Memory B cell (primary cell): ENCODE results near the gene CCDC85A.

Experiments
- ATAC-seq: fragments of 150-1000 bp; cut with Tn5 transposase; 2 replicates; pipeline ENCODE4 v1.10.0; 2021; ENCODE audit warnings: low read depth, mild to moderate bottlenecking, moderate library complexity
- DNase-seq, 2 donors: peaks; one replicate each; pipeline ENCODE4 v3.0.0; 2022; ENCODE audit warnings: low spot score in 2 of 2
- H3K27ac Mint-ChIP-seq: one replicate; pipeline ENCODE4 v1.8.0; 2022; ENCODE audit warnings: mild to moderate bottlenecking, moderate library complexity, mixed read lengths
- H3K27me3 Mint-ChIP-seq: one replicate; pipeline ENCODE4 v1.8.0; 2022; ENCODE audit warnings: mixed read lengths
- H3K36me3 Mint-ChIP-seq: one replicate; pipeline ENCODE4 v1.8.0; 2022; ENCODE audit warnings: mild to moderate bottlenecking, mixed read lengths
- H3K4me1 Mint-ChIP-seq: one replicate; pipeline ENCODE4 v1.8.0; 2022; ENCODE audit warnings: mixed read lengths
- H3K4me3 Mint-ChIP-seq: one replicate; pipeline ENCODE4 v1.8.0; 2022; ENCODE audit warnings: mild to moderate bottlenecking, moderate library complexity, mixed read lengths
- H3K9me3 Mint-ChIP-seq: one replicate; pipeline ENCODE4 v1.8.0; 2022; ENCODE audit warnings: mixed read lengths

CCDC85A gene

GRCh38 chr2:56206250-56206649, 22.5 kb downstream of the CCDC85A start:
- ATAC-seq, result no peak
- Mint-ChIP-seq H3K9me3 (peaks cover 2% of the 10 kb centered on the region), H3K27me3 (no peaks in the 10 kb centered on the region), H3K36me3 (no peaks in the 10 kb centered on the region), H3K4me3 (no peak overlapping the region), H3K4me1 (no peaks in the 10 kb centered on the region), H3K27ac (no peak overlapping the region)
- no peak for DNase-seq

DNA sequence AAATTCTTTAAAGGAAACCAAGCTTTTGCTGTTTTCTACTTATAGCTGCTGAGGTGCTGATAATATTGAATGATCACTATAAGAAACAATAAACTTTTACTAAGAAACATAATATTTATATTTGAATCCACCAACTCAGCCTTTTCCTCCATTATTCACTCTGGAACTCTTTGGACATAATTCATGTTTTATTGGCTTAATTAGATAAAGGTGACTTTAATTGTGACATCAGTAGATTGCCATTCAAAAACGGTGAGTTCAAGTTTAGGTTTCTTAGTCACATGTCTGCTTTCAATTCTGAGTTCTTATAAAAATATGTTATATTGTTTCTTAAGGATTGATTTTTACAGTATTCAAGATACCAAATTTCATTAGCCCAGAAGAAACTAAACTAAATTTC, 24.0 kb downstream of the CCDC85A start:
- no peaks in the 10 kb centered on the region for H3K36me3 Mint-ChIP-seq
- no peak for ATAC-seq
- no peak overlapping the region for H3K4me3 Mint-ChIP-seq
- H3K4me1 Mint-ChIP-seq, result no peaks in the 10 kb centered on the region
- H3K27me3 Mint-ChIP-seq, result no peaks in the 10 kb centered on the region
- peaks cover 2% of the 10 kb centered on the region for H3K9me3 Mint-ChIP-seq
- DNase-seq, result no peak
- H3K27ac Mint-ChIP-seq, result no peak overlapping the region

DNA sequence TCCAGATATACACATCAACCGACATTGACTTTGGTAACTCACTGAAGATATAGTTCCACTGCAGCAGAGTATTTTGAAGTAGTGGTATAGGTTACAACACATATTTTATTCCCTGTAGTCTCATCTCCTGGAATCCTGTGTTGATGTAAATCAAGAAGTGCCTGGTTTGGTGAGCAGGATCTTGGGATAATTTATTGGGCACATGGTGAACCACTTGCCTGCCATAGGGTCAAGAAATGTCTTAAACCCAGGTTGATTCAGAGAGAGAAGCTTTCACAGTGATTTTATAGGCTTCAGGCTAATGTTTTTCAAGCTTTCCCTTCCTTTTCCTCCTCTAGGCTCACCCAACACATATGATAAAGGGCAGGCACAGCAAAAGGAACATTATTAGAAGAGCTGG, 24.6 kb downstream of the CCDC85A start:
- no peak for DNase-seq
- Mint-ChIP-seq H3K9me3 (peaks cover 2% of the 10 kb centered on the region), H3K36me3 (no peaks in the 10 kb centered on the region), H3K27ac (no peak overlapping the region), H3K4me1 (no peaks in the 10 kb centered on the region), H3K4me3 (no peak overlapping the region), H3K27me3 (no peaks in the 10 kb centered on the region)
- ATAC-seq, result no peak

GRCh38 chr2:56209701-56210100, 25.9 kb downstream of the CCDC85A start:
- Mint-ChIP-seq H3K4me1 (no peaks in the 10 kb centered on the region), H3K36me3 (no peaks in the 10 kb centered on the region), H3K4me3 (no peak overlapping the region), H3K27ac (no peak overlapping the region), H3K27me3 (no peaks in the 10 kb centered on the region), H3K9me3 (peaks cover 2% of the 10 kb centered on the region)
- DNase-seq (no peak), ATAC-seq (no peak)

DNA sequence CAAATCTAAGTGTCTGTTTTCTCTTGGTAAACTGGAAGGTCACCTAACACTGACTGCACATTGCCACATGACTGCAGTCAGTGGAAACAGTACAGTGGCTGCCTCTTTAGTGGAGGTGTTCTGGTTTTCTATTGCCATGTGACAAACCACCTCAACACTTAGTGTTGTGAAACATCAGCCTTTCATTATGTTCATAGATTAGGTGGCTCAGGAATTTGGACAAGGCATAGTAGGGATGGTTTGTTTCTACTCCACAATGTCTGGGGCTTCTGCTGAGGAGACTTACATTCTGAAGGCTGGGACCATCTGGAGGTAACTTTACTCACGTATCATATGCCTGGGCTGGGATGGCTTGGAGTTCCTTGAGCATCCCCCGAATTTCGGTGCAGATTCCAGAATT, 26.5 kb downstream of the CCDC85A start:
- Mint-ChIP-seq H3K4me3 (no peak overlapping the region), H3K9me3 (peaks cover 2% of the 10 kb centered on the region)

DNA sequence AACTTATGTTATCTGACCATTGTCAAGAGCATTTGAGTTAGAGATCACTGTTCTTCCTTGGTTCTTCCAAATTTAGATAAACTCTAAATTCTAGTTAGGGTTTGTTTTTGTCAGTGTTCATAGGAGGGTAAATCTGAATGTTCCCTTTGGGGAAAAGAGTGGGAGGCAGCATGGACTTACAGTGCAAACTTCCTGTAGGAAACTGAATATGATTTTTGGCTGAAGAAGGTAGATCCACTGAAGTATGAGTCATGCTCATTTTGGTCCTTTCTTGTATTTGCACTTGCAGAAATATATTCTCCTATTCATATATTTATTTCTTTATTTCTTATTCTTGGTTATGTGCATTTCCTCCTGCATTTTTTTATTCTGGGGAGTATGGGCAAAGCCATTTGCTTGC, 27.3 kb downstream of the CCDC85A start:
- ATAC-seq (no peak), DNase-seq (no peak)
- Mint-ChIP-seq H3K27ac (no peak overlapping the region), H3K4me1 (no peaks in the 10 kb centered on the region), H3K9me3 (no peaks in the 10 kb centered on the region), H3K4me3 (no peak overlapping the region), H3K36me3 (no peaks in the 10 kb centered on the region), H3K27me3 (no peaks in the 10 kb centered on the region)

More for the DNA sequence above, 26.5 kb downstream of the CCDC85A start:
- H3K27me3 Mint-ChIP-seq, result no peaks in the 10 kb centered on the region
- H3K4me1 Mint-ChIP-seq, result no peaks in the 10 kb centered on the region
- DNase-seq, result no peak
- no peak overlapping the region for H3K27ac Mint-ChIP-seq
- ATAC-seq, result no peak
- no peaks in the 10 kb centered on the region for H3K36me3 Mint-ChIP-seq

- Mint-ChIP-seq H3K9me3 (peaks cover 2% of the 10 kb centered on the region), H3K27me3 (peaks cover 1% of the 10 kb centered on the region), H3K36me3 (no peaks in the 10 kb centered on the region), H3K27ac (no peak overlapping the region), H3K4me1 (no peaks in the 10 kb centered on the region), H3K4me3 (no peak overlapping the region)
- no peak for ATAC-seq
- DNase-seq, result no peak
Observed at GRCh38 chr2:56215911-56216310, 32.1 kb downstream of the CCDC85A start.

GRCh38 chr2:56217106-56217505, 33.3 kb downstream of the CCDC85A start:
- Mint-ChIP-seq H3K27ac (no peak overlapping the region), H3K27me3 (peaks cover 1% of the 10 kb centered on the region), H3K4me1 (no peaks in the 10 kb centered on the region), H3K36me3 (no peaks in the 10 kb centered on the region), H3K9me3 (peaks cover 2% of the 10 kb centered on the region), H3K4me3 (no peak overlapping the region)
- no peak for DNase-seq
- ATAC-seq, result no peak

DNA sequence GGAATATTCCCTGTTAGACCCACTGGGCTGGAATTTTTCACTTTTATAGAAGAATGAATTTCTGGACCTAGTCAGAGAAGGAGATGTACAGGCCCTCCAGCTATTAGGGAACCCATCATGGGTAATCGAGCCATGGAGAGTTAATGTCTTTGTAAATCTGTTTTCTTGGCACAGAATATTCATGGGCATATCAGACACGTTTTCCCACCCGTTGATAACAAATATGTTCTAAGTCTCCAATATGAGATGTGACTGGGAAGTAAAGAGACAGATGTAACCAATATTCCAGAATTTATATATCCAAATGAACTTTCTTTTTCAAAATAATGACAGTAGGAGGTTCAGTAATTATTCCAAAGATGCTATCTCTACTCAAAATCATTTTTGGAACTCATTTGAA, 38.7 kb downstream of the CCDC85A start:
- Mint-ChIP-seq H3K27me3 (peaks cover 1% of the 10 kb centered on the region), H3K4me1 (no peaks in the 10 kb centered on the region), H3K27ac (no peak overlapping the region), H3K9me3 (peaks cover 2% of the 10 kb centered on the region), H3K4me3 (no peak overlapping the region), H3K36me3 (no peaks in the 10 kb centered on the region)
- no peak for DNase-seq
- no peak for ATAC-seq

- H3K27me3 Mint-ChIP-seq, result peaks cover 1% of the 10 kb centered on the region
- DNase-seq (no peak), ATAC-seq (no peak)
- no peak overlapping the region for H3K27ac Mint-ChIP-seq
- no peaks in the 10 kb centered on the region for H3K36me3 Mint-ChIP-seq
- H3K9me3 Mint-ChIP-seq, result peaks cover 2% of the 10 kb centered on the region
- no peak overlapping the region for H3K4me3 Mint-ChIP-seq
- H3K4me1 Mint-ChIP-seq, result no peaks in the 10 kb centered on the region
Observed at GRCh38 chr2:56224316-56224715, 40.5 kb downstream of the CCDC85A start.

DNA sequence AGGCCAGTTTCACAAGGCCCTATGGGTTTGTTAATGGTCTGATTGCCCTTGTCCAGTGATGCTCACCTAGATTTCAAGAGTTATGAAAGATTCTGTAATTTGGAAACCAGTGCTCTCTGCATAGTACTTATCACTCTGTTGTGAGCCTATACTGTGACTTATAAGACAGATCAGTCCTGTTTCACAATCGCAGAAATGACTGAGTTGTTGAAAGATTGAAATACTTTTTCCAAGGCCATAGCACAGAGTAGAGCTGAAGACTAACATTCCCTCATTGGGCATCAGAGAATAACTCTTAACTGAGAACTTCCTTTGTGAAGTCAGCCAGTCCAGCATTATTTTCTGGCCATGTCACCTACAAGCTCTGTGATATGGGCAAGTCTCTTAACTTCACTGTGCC, 44.0 kb downstream of the CCDC85A start:
- DNase-seq (no peak), ATAC-seq (no peak)
- H3K9me3 Mint-ChIP-seq, result peaks cover 2% of the 10 kb centered on the region
- no peaks in the 10 kb centered on the region for H3K36me3 Mint-ChIP-seq
- H3K4me3 Mint-ChIP-seq, result no peak overlapping the region
- no peak overlapping the region for H3K27ac Mint-ChIP-seq
- no peaks in the 10 kb centered on the region for H3K4me1 Mint-ChIP-seq
- no peaks in the 10 kb centered on the region for H3K27me3 Mint-ChIP-seq

GRCh38 chr2:56229397-56230060, 45.7 kb downstream of the CCDC85A start:
- Mint-ChIP-seq H3K36me3 (no peaks in the 10 kb centered on the region), H3K4me1 (no peaks in the 10 kb centered on the region), H3K27ac (no peak overlapping the region), H3K27me3 (no peaks in the 10 kb centered on the region), H3K9me3 (no peaks in the 10 kb centered on the region), H3K4me3 (no peak overlapping the region)
- DNase-seq (no peak), ATAC-seq (no peak)

DNA sequence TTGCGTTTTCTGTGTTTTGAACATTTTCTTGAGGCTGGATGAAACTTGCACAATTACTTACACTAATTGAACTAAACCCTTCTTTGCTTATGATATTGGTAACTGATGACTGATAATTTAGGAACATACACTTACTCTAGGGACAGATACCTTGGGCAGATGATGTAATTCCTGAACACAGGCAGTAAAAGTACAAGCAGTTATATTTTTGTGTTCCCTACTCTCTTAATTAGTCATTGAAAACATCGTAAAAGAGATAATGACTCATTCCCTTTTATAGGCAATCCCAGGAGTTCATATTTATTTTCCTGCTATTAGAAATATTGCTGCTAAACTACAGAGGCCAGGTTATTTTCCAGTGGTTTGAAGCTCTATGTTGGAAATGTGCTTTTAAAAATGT, 46.4 kb downstream of the CCDC85A start:
- ATAC-seq (no peak), DNase-seq (no peak)
- no peaks in the 10 kb centered on the region for H3K9me3 Mint-ChIP-seq
- no peaks in the 10 kb centered on the region for H3K27me3 Mint-ChIP-seq
- H3K4me3 Mint-ChIP-seq, result no peak overlapping the region
- no peaks in the 10 kb centered on the region for H3K36me3 Mint-ChIP-seq
- no peaks in the 10 kb centered on the region for H3K4me1 Mint-ChIP-seq
- H3K27ac Mint-ChIP-seq, result no peak overlapping the region

DNA sequence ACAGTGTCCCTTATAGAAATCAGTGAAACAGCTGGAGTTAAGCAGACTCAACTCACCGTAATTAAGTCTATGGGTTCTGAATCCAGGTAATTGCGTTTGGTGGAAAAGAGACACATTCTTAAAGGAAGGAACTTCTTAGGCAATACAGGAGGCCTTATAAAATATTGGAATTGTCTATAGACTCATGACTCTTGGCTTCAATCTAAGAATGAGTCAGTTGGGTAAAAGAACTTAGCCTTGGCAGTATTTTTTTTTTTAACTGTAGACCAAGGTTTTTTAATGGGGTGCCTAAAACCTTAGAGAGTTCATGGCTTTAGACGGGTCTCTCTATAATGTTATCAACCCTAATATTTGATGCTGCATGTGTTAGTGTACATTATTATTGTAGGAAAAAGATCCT, 47.6 kb downstream of the CCDC85A start:
- no peak for DNase-seq
- no peak for ATAC-seq
- no peaks in the 10 kb centered on the region for H3K9me3 Mint-ChIP-seq
- H3K27ac Mint-ChIP-seq, result no peak overlapping the region
- H3K36me3 Mint-ChIP-seq, result no peaks in the 10 kb centered on the region
- H3K27me3 Mint-ChIP-seq, result no peaks in the 10 kb centered on the region
- H3K4me1 Mint-ChIP-seq, result no peaks in the 10 kb centered on the region
- no peak overlapping the region for H3K4me3 Mint-ChIP-seq

GRCh38 chr2:56232912-56233311, 49.1 kb downstream of the CCDC85A start:
- no peak overlapping the region for H3K27ac Mint-ChIP-seq
- ATAC-seq, result no peak
- H3K27me3 Mint-ChIP-seq, result no peaks in the 10 kb centered on the region
- H3K4me1 Mint-ChIP-seq, result no peaks in the 10 kb centered on the region
- H3K9me3 Mint-ChIP-seq, result no peaks in the 10 kb centered on the region
- no peak for DNase-seq
- no peak overlapping the region for H3K4me3 Mint-ChIP-seq
- no peaks in the 10 kb centered on the region for H3K36me3 Mint-ChIP-seq
